ENCODE measurements around the gene TOMM5.

DNA sequence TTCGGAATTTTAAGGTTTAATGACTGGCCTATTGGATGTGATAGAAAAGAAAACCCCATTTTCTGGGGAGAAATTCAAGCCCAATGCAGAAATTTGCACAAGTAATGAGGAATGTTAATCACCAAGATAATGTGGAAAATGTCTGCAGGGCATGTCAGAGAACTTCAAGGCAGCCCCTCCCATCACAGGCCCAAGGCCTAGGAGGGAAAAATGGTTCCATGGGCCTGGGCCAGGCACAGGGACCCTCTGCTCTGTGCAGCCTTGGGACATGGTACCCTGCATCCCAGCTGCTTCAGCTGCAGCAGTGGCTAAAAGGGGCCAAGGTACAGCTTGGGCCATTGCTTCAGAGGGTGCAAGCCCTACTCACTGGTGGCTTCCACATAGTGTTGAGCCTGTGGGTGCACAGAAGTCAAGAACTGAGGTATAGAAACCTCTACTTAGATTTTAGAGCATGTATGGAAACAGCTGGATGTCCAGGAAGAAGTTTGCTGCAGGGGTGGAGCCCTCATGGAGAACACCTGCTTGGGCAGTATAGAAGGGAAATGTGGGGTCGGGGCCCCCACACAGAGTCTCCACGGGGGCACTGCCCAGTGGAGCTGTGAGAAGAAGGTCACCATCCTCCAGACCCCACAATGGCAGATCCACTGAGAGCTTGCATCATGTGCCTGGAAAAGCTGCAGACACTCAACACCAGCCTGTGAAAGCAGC is 28.4 kb downstream of the TOMM5 start:
- no peak for TF ChIP-seq EZH2phosphoT487 (IDR thresholded peaks at IDR 0.05)
- TF ChIP-seq, protein P1, sequence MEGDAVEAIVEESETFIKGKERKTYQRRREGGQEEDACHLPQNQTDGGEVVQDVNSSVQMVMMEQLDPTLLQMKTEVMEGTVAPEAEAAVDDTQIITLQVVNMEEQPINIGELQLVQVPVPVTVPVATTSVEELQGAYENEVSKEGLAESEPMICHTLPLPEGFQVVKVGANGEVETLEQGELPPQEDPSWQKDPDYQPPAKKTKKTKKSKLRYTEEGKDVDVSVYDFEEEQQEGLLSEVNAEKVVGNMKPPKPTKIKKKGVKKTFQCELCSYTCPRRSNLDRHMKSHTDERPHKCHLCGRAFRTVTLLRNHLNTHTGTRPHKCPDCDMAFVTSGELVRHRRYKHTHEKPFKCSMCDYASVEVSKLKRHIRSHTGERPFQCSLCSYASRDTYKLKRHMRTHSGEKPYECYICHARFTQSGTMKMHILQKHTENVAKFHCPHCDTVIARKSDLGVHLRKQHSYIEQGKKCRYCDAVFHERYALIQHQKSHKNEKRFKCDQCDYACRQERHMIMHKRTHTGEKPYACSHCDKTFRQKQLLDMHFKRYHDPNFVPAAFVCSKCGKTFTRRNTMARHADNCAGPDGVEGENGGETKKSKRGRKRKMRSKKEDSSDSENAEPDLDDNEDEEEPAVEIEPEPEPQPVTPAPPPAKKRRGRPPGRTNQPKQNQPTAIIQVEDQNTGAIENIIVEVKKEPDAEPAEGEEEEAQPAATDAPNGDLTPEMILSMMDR (IDR thresholded peaks at IDR 0.05) = no peak

Data from neural progenitor cell (in vitro differentiated cells).